HEK293 (cell line): Measurements from ENCODE around the gene MTG1.

Experiments used
- EGR2 ChIP-seq: fragments of 450-650 bp; formaldehyde crosslinking; IDR thresholded peaks from 2 replicates; pipeline ENCODE4 v1.5.1; 2016; ENCODE audit warnings: low read depth, missing biosample characterization, missing genetic modification characterization
- GLI2 ChIP-seq: fragments of 450-650 bp; formaldehyde crosslinking; IDR thresholded peaks from 2 replicates; pipeline ENCODE4; 2017; ENCODE audit warnings: missing biosample characterization, missing genetic modification characterization, low read depth, borderline replicate concordance
- HOXA7 ChIP-seq: sonication (generic); formaldehyde crosslinking; IDR thresholded peaks from 2 replicates; pipeline ENCODE4 v1.8.1; 2022; ENCODE audit warnings: missing genetic modification reagents, borderline replicate concordance
- HOXD13 ChIP-seq: sonication (generic); formaldehyde crosslinking; IDR thresholded peaks from 2 replicates; pipeline ENCODE4 v1.8.0; 2022; ENCODE audit warnings: missing genetic modification reagents, borderline replicate concordance
- KLF16 ChIP-seq: fragments of 450-650 bp; formaldehyde crosslinking; IDR thresholded peaks from 2 replicates; pipeline ENCODE4 v1.5.1; 2017; ENCODE audit warnings: missing biosample characterization, missing genetic modification characterization
- PRDM1 ChIP-seq: fragments of 450-650 bp; formaldehyde crosslinking; IDR thresholded peaks from 2 replicates; pipeline ENCODE4; 2016; ENCODE audit warnings: missing biosample characterization, missing genetic modification characterization
- SALL2 ChIP-seq: fragments of 450-650 bp; formaldehyde crosslinking; IDR thresholded peaks from 2 replicates; pipeline ENCODE4 v1.5.0; 2017; ENCODE audit warnings: missing biosample characterization, mild to moderate bottlenecking, missing genetic modification characterization, borderline replicate concordance
- TCF7L2 ChIP-seq: IDR thresholded peaks from 2 replicates; pipeline ENCODE4 v1.6.1; 2011; ENCODE audit warnings: low read depth, mild to moderate bottlenecking, inconsistent platforms, low read length, moderate library complexity, borderline replicate concordance
- TRIM28 ChIP-seq: IDR thresholded peaks from 2 replicates; pipeline ENCODE4 v1.6.1; 2011; ENCODE audit warnings: low read length, control low read depth, borderline replicate concordance
- WT1 ChIP-seq: fragments of 450-650 bp; formaldehyde crosslinking; IDR thresholded peaks from 2 replicates; pipeline ENCODE4 v1.5.1; 2016; ENCODE audit warnings: missing biosample characterization, missing genetic modification characterization
- ZBTB1 ChIP-seq: fragments of 450-650 bp; formaldehyde crosslinking; IDR thresholded peaks from 2 replicates; pipeline ENCODE4 v1.5.1; 2016; ENCODE audit warnings: missing biosample characterization, missing genetic modification characterization
- ZNF114 ChIP-seq: fragments of 450-650 bp; formaldehyde crosslinking; IDR thresholded peaks from 2 replicates; pipeline ENCODE4 v1.5.0; 2017; ENCODE audit warnings: missing biosample characterization, missing genetic modification characterization
- ZNF2 ChIP-seq: fragments of 450-650 bp; formaldehyde crosslinking; IDR thresholded peaks from 2 replicates; pipeline ENCODE4 v1.5.1; 2016; ENCODE audit warnings: missing biosample characterization, missing genetic modification characterization
- ZNF354C ChIP-seq: fragments of 450-650 bp; formaldehyde crosslinking; IDR thresholded peaks from 2 replicates; pipeline ENCODE4 v1.5.1; 2016; ENCODE audit warnings: missing biosample characterization, missing genetic modification characterization, low read depth, borderline replicate concordance
- ZNF391 ChIP-seq: fragments of 450-650 bp; formaldehyde crosslinking; IDR thresholded peaks from 2 replicates; pipeline ENCODE4 v1.5.1; 2016; ENCODE audit warnings: low read depth, missing biosample characterization, missing genetic modification characterization, borderline replicate concordance
- ZNF510 ChIP-seq: fragments of 450-650 bp; formaldehyde crosslinking; IDR thresholded peaks from 2 replicates; pipeline ENCODE4 v1.5.1; 2018; ENCODE audit warnings: mild to moderate bottlenecking, missing genetic modification characterization, missing biosample characterization; ENCODE audit not compliant: insufficient replicate concordance
- ZNF558 ChIP-seq: fragments of 450-650 bp; formaldehyde crosslinking; IDR thresholded peaks from 2 replicates; pipeline ENCODE4 v1.5.1; 2016; ENCODE audit warnings: missing biosample characterization, missing genetic modification characterization
- ZNF561 ChIP-seq: fragments of 450-650 bp; IDR thresholded peaks from 2 replicates; pipeline ENCODE4 v1.5.1; 2018; ENCODE audit warnings: missing biosample characterization, missing genetic modification characterization, borderline replicate concordance
- ZNF654 ChIP-seq: fragments of 450-650 bp; formaldehyde crosslinking; IDR thresholded peaks from 2 replicates; pipeline ENCODE4 v1.5.1; 2016; ENCODE audit warnings: low read depth, missing biosample characterization, missing genetic modification characterization
- ZNF785 ChIP-seq: fragments of 450-650 bp; formaldehyde crosslinking; IDR thresholded peaks from 2 replicates; pipeline ENCODE4 v1.5.1; 2016; ENCODE audit warnings: missing biosample characterization, missing genetic modification characterization
- TF ChIP-seq, protein P1 (sequence below): fragments of 450-650 bp; formaldehyde crosslinking; IDR thresholded peaks from 2 replicates; pipeline ENCODE4 v1.5.1; 2016; ENCODE audit warnings: missing biosample characterization, missing genetic modification characterization
- TF ChIP-seq, protein P2 (sequence below): fragments of 450-650 bp; formaldehyde crosslinking; IDR thresholded peaks from 2 replicates; pipeline ENCODE4 v1.5.1; 2016; ENCODE audit warnings: missing biosample characterization, missing genetic modification characterization, borderline replicate concordance
- TF ChIP-seq, protein P3 (sequence below): fragments of 450-650 bp; formaldehyde crosslinking; IDR thresholded peaks from 2 replicates; pipeline ENCODE4; 2016; ENCODE audit warnings: missing biosample characterization, missing genetic modification characterization
- TF ChIP-seq, protein P4 (sequence below): fragments of 450-650 bp; formaldehyde crosslinking; conservative IDR thresholded peaks from 2 replicates; pipeline ENCODE4 v1.5.1; 2016; ENCODE audit warnings: low read depth, missing biosample characterization, missing genetic modification characterization
- TF ChIP-seq, protein P5 (sequence below): fragments of 450-650 bp; formaldehyde crosslinking; IDR thresholded peaks from 2 replicates; pipeline ENCODE4 v1.5.1; 2016; ENCODE audit warnings: missing biosample characterization, missing genetic modification characterization
- TF ChIP-seq, protein P6 (sequence below): fragments of 450-650 bp; formaldehyde crosslinking; IDR thresholded peaks from 2 replicates; pipeline ENCODE4 v1.5.1; 2016; ENCODE audit warnings: missing biosample characterization, missing genetic modification characterization

MTG1 gene

DNA sequence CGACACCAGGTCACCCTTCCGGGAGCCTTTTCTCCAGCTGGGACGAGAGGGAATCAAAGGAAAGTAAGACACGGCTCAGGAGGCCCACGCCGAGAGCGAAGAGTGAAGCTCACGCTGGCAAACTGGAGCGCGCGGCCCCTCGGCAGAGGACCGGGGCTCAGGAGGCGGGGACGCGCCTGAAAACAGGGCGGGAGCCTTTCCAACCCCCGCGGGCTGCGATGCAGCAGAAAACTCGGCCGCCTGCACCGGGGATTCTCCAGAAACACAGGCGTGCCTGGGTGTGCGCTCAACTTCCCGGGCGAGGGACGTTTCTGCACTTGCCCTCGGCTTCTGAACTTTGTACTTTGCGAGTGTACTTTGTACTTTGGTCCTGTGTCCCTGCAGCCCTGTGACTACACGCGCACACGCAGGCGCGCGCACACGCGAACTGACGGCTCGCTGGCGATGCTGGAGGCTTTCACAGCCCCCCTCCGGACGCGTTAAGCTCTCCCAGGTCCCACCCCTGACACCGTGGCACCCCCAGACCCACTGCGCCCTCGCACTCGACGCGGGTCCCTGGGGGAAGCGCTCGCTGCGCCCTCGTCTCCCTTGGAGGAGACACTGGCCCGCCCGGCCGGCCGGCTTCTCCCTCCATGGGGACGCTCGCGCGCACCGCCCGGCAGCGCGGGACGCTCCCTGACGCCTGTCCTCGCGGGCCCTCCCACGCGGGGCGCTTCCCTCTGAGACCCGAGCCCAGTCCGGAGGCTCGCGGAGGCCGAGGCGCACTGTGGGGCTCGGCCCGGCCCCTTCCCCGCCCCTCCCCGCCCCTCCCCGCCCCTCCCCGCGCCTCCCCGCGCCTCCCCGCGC lies 15.5 kb upstream of the MTG1 start (continued):
- no peak for TF ChIP-seq SALL2 (tag by site-specific recombination)
- TF ChIP-seq, protein P1, sequence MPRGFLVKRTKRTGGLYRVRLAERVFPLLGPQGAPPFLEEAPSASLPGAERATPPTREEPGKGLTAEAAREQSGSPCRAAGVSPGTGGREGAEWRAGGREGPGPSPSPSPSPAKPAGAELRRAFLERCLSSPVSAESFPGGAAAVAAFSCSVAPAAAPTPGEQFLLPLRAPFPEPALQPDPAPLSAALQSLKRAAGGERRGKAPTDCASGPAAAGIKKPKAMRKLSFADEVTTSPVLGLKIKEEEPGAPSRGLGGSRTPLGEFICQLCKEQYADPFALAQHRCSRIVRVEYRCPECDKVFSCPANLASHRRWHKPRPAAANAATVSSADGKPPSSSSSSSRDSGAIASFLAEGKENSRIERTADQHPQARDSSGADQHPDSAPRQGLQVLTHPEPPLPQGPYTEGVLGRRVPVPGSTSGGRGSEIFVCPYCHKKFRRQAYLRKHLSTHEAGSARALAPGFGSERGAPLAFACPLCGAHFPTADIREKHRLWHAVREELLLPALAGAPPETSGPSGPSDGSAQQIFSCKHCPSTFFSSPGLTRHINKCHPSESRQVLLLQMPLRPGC (tag by site-specific recombination), result no peak
- TF ChIP-seq TRIM28, result no peak
- TF ChIP-seq TCF7L2, result no peak
- TF ChIP-seq, protein P2, sequence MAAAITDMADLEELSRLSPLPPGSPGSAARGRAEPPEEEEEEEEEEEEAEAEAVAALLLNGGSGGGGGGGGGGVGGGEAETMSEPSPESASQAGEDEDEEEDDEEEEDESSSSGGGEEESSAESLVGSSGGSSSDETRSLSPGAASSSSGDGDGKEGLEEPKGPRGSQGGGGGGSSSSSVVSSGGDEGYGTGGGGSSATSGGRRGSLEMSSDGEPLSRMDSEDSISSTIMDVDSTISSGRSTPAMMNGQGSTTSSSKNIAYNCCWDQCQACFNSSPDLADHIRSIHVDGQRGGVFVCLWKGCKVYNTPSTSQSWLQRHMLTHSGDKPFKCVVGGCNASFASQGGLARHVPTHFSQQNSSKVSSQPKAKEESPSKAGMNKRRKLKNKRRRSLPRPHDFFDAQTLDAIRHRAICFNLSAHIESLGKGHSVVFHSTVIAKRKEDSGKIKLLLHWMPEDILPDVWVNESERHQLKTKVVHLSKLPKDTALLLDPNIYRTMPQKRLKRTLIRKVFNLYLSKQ (tag by site-specific recombination), result no peak
- peak; percentile 83 for TF ChIP-seq ZNF2 (tag by site-specific recombination)
- TF ChIP-seq HOXD13, result no peak
- no peak for TF ChIP-seq KLF16 (tag by site-specific recombination)
- TF ChIP-seq, protein P3, sequence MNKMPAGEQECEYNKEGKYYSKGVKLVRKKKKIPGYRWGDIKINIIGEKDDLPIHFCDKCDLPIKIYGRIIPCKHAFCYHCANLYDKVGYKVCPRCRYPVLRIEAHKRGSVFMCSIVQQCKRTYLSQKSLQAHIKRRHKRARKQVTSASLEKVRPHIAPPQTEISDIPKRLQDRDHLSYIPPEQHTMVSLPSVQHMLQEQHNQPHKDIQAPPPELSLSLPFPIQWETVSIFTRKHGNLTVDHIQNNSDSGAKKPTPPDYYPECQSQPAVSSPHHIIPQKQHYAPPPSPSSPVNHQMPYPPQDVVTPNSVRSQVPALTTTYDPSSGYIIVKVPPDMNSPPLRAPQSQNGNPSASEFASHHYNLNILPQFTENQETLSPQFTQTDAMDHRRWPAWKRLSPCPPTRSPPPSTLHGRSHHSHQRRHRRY (tag by site-specific recombination), result no peak
- no peak for TF ChIP-seq ZNF510 (tag by site-specific recombination)
- no peak for TF ChIP-seq ZNF558 (tag by site-specific recombination)
- no peak for TF ChIP-seq WT1 (tag by site-specific recombination)
- TF ChIP-seq ZNF391 (tag by site-specific recombination), result no peak
- TF ChIP-seq ZBTB1 (tag by site-specific recombination), result no peak
- TF ChIP-seq, protein P4, sequence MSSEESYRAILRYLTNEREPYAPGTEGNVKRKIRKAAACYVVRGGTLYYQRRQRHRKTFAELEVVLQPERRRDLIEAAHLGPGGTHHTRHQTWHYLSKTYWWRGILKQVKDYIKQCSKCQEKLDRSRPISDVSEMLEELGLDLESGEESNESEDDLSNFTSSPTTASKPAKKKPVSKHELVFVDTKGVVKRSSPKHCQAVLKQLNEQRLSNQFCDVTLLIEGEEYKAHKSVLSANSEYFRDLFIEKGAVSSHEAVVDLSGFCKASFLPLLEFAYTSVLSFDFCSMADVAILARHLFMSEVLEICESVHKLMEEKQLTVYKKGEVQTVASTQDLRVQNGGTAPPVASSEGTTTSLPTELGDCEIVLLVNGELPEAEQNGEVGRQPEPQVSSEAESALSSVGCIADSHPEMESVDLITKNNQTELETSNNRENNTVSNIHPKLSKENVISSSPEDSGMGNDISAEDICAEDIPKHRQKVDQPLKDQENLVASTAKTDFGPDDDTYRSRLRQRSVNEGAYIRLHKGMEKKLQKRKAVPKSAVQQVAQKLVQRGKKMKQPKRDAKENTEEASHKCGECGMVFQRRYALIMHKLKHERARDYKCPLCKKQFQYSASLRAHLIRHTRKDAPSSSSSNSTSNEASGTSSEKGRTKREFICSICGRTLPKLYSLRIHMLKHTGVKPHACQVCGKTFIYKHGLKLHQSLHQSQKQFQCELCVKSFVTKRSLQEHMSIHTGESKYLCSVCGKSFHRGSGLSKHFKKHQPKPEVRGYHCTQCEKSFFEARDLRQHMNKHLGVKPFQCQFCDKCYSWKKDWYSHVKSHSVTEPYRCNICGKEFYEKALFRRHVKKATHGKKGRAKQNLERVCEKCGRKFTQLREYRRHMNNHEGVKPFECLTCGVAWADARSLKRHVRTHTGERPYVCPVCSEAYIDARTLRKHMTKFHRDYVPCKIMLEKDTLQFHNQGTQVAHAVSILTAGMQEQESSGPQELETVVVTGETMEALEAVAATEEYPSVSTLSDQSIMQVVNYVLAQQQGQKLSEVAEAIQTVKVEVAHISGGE (tag by site-specific recombination), result peak; percentile 91
- TF ChIP-seq, protein P5, sequence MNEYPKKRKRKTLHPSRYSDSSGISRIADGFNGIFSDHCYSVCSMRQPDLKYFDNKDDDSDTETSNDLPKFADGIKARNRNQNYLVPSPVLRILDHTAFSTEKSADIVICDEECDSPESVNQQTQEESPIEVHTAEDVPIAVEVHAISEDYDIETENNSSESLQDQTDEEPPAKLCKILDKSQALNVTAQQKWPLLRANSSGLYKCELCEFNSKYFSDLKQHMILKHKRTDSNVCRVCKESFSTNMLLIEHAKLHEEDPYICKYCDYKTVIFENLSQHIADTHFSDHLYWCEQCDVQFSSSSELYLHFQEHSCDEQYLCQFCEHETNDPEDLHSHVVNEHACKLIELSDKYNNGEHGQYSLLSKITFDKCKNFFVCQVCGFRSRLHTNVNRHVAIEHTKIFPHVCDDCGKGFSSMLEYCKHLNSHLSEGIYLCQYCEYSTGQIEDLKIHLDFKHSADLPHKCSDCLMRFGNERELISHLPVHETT (tag by site-specific recombination), result no peak
- TF ChIP-seq PRDM1, result peak; percentile 42; the same call in 1 of the 2 replicates
- no peak for TF ChIP-seq ZNF114 (tag by site-specific recombination)
- no peak for TF ChIP-seq ZNF654 (tag by site-specific recombination)
- no peak for TF ChIP-seq ZNF561 (tag by site-specific recombination)
- no peak for TF ChIP-seq GLI2 (tag by site-specific recombination)
- TF ChIP-seq, protein P6, sequence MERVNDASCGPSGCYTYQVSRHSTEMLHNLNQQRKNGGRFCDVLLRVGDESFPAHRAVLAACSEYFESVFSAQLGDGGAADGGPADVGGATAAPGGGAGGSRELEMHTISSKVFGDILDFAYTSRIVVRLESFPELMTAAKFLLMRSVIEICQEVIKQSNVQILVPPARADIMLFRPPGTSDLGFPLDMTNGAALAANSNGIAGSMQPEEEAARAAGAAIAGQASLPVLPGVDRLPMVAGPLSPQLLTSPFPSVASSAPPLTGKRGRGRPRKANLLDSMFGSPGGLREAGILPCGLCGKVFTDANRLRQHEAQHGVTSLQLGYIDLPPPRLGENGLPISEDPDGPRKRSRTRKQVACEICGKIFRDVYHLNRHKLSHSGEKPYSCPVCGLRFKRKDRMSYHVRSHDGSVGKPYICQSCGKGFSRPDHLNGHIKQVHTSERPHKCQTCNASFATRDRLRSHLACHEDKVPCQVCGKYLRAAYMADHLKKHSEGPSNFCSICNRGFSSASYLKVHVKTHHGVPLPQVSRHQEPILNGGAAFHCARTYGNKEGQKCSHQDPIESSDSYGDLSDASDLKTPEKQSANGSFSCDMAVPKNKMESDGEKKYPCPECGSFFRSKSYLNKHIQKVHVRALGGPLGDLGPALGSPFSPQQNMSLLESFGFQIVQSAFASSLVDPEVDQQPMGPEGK (tag by site-specific recombination), result no peak; the same call in 1 of the 2 replicates
- no peak for TF ChIP-seq ZNF354C (tag by site-specific recombination)
- TF ChIP-seq HOXA7 (CRISPR knock-in tag), result no peak
- no peak for TF ChIP-seq ZNF785
- TF ChIP-seq EGR2 (tag by site-specific recombination), result no peak
